ENCODE measurements around the gene MMP28.

The MMP28 gene

GRCh38 chr17:35797918-35798317, 2.5 kb upstream of the MMP28 start:
- no peak for DNase-seq

- DNase-seq = no peak
Observed at GRCh38 chr17:35797370-35797769, 1.9 kb upstream of the MMP28 start.

- no peak for DNase-seq
Observed at GRCh38 chr17:35796942-35797341, 1.5 kb upstream of the MMP28 start.

GRCh38 chr17:35795871-35796265, 427 bp upstream of the MMP28 start:
- DNase-seq = no peak

GRCh38 chr17:35793257-35793656, 2.2 kb downstream of the MMP28 start:
- no peak for DNase-seq

- DNase-seq = no peak
Observed at GRCh38 chr17:35791681-35792350, 3.6 kb downstream of the MMP28 start.

GRCh38 chr17:35790841-35791240, 4.6 kb downstream of the MMP28 start:
- no peak for DNase-seq

GRCh38 chr17:35788477-35789368, 6.7 kb downstream of the MMP28 start:
- DNase-seq = no peak

- no peak for DNase-seq
Observed at GRCh38 chr17:35786941-35787432, 8.5 kb downstream of the MMP28 start.

GRCh38 chr17:35784895-35785294, 10.5 kb downstream of the MMP28 start:
- DNase-seq = no peak

- DNase-seq = no peak
Observed at GRCh38 chr17:35780950-35781349, 14.5 kb downstream of the MMP28 start.

- DNase-seq = no peak
Observed at GRCh38 chr17:35778641-35779196, 16.7 kb downstream of the MMP28 start.

- DNase-seq = no peak
Observed at GRCh38 chr17:35775583-35775982, 19.9 kb downstream of the MMP28 start.

GRCh38 chr17:35775039-35775438, 20.4 kb downstream of the MMP28 start:
- no peak for DNase-seq

GRCh38 chr17:35774499-35774898, 20.9 kb downstream of the MMP28 start:
- peak; percentile 80 for DNase-seq

- peak; percentile 60 for DNase-seq
Observed at GRCh38 chr17:35773679-35774425, 21.6 kb downstream of the MMP28 start.

GRCh38 chr17:35773129-35773528, 22.3 kb downstream of the MMP28 start:
- no peak for DNase-seq

GRCh38 chr17:35769895-35770486, 25.4 kb downstream of the MMP28 start:
- no peak for DNase-seq

GRCh38 chr17:35768797-35769196, 26.6 kb downstream of the MMP28 start:
- no peak for DNase-seq

GRCh38 chr17:35766903-35767510, 28.4 kb downstream of the MMP28 start:
- peak; percentile 40 for DNase-seq

- no peak for DNase-seq
Observed at GRCh38 chr17:35766489-35766877, 29.0 kb downstream of the MMP28 start.

Measured in left hindlimb (tissue), 1 donor.